B cell (primary cell): ENCODE results near the gene THSD4.

Experiments used
- EZH2 ChIP-seq: IDR thresholded peaks from 2 replicates; pipeline ENCODE4 v1.6.1; 2012; ENCODE audit warnings: borderline replicate concordance, low read depth, mild to moderate bottlenecking, moderate library complexity, low read length; ENCODE audit not compliant: insufficient read depth, poor library complexity, severe bottlenecking
- TF ChIP-seq, protein P1 (sequence below): fragments of 200-600 bp; IDR thresholded peaks from one replicate; pipeline ENCODE4 v1.8.0; 2022; ENCODE audit warnings: antibody characterized with exemption, mild to moderate bottlenecking

DNA sequence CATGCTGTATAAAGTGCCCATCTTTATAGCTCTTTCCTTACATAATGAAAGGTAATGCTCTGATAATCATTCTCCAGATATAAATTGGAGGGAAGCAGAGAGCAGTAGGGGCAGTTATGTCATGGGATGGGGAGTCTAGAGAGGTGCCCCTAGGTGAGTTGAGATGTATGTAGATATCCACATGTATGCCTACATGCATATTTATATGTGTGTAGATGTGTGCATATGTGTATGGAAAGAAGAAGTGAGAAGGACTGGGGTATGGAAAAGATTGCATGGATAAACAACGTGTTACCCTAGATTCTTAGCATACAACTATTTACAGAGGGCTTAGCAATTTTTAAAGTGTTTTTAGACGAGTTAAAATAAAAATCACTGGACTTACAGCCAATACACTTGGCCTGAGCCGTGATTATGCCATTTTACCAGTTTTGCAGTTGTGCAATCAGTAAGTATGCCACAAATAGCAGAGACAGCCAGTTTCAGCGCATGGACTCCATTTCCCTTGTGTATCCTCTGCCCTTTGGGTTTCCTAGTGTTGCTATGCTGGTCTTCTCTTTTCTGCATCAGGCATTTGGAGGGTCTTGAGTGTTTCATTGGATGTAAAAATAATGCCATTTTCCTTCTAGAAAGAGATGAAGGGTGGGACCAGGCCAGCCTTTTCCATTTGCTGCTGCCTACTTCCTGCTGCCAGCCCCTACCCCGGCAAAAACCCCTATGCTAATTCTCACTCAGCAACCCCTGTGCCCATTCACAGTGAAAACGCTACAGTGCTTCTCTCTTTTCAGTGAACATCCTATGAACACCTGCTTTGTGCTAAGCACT, 495.7 kb downstream of the THSD4 start:
- TF ChIP-seq, protein P1, sequence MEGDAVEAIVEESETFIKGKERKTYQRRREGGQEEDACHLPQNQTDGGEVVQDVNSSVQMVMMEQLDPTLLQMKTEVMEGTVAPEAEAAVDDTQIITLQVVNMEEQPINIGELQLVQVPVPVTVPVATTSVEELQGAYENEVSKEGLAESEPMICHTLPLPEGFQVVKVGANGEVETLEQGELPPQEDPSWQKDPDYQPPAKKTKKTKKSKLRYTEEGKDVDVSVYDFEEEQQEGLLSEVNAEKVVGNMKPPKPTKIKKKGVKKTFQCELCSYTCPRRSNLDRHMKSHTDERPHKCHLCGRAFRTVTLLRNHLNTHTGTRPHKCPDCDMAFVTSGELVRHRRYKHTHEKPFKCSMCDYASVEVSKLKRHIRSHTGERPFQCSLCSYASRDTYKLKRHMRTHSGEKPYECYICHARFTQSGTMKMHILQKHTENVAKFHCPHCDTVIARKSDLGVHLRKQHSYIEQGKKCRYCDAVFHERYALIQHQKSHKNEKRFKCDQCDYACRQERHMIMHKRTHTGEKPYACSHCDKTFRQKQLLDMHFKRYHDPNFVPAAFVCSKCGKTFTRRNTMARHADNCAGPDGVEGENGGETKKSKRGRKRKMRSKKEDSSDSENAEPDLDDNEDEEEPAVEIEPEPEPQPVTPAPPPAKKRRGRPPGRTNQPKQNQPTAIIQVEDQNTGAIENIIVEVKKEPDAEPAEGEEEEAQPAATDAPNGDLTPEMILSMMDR = no peak
- no peak for TF ChIP-seq EZH2
